A549 (cell line): Measurements from ENCODE around the gene ABI3BP. TPM values are rescaled to one million over a fixed set of nuclear protein-coding genes. Genes with fewer than 3 reads are reported as not detected.

ENCODE experiments used
- ATAC-seq, 2 experiments: fragments of 200-7000 bp in 1 of 2; fragments of >200 bp in 1 of 2; cut with Nextera tagmentation in 1 of 2; cut with Tn5 transposase in 1 of 2; 3 replicates each; pipeline versions ENCODE4 v1.8.0 to v1.9.1; 2018 to 2020; ENCODE audit warnings: mild to moderate bottlenecking in 1 of 2, moderate library complexity in 1 of 2
- CTCF ChIA-PET: fragments of 300-600 bp; sonication (Branson Sonifier 250); formaldehyde crosslinking; extraction: SDS; loops from one replicate; lab custom pipeline; 2021; ENCODE audit warnings: antibody characterized with exemption, inconsistent platforms; lab: Yijun Ruan, JAX
- POLR2A ChIA-PET: fragments of 350-600 bp; formaldehyde crosslinking; extraction: SDS; loops from one replicate; lab custom pipeline; 2021; ENCODE audit warnings: antibody characterized with exemption, inconsistent platforms; lab: Yijun Ruan, JAX
- DNase-seq, 2 experiments: peaks; one replicate each; pipeline versions ENCODE4 v3.0.0 to v3.0.0-alpha.2; 2011 to 2016; ENCODE audit warnings: low read depth in 1 of 2, low spot score in 1 of 2
- FAIRE-seq: peaks from 2 replicates; lab custom pipeline; 2011; peaks lifted over from hg19 to GRCh38; lab: Jason Lieb, UNC
- H3K27ac ChIP-seq, 2 experiments: fragments of >200 bp; sonication (Bioruptor Twin); formaldehyde crosslinking; 3 replicates each; pipeline ENCODE4 v1.5.1; 2016 to 2017
- H3K4me1 ChIP-seq: fragments of >200 bp; sonication (Bioruptor Twin); formaldehyde crosslinking; 3 replicates; pipeline ENCODE4 v1.6.1; 2016
- H3K4me2 ChIP-seq: fragments of >200 bp; sonication (Bioruptor Twin); formaldehyde crosslinking; 3 replicates; pipeline ENCODE4 v1.6.1; 2016
- H3K4me3 ChIP-seq: fragments of >200 bp; sonication (Bioruptor Twin); formaldehyde crosslinking; 3 replicates; pipeline ENCODE4 v1.5.1; 2016
- H3K9me3 ChIP-seq: fragments of >200 bp; sonication (Bioruptor Twin); formaldehyde crosslinking; 3 replicates; pipeline ENCODE4 v1.6.1; 2016
- BHLHE40 ChIP-seq: IDR thresholded peaks from 2 replicates; pipeline ENCODE4 v1.6.1; 2012; ENCODE audit warnings: low read depth, low read length, inconsistent platforms
- CHD2 ChIP-seq: fragments of 150-350 bp; IDR thresholded peaks from 2 replicates; pipeline ENCODE4 v1.6.1; 2014; ENCODE audit warnings: low read length; ENCODE audit not compliant: partially characterized antibody
- CHD4 ChIP-seq: fragments of 200-600 bp; sonication (generic); IDR thresholded peaks from 2 replicates; pipeline ENCODE4 v1.6.1; 2016; ENCODE audit warnings: antibody characterized with exemption, mild to moderate bottlenecking, borderline replicate concordance
- EHF ChIP-seq: fragments of 250-450 bp; sonication (Bioruptor Pico); IDR thresholded peaks from 2 replicates; pipeline ENCODE4 v1.5.0; 2020; ENCODE audit warnings: mild to moderate bottlenecking
- EHMT2 ChIP-seq: fragments of 200-600 bp; sonication (generic); IDR thresholded peaks from 2 replicates; pipeline ENCODE4 v1.6.1; 2016; ENCODE audit warnings: antibody characterized with exemption, low read depth, mild to moderate bottlenecking, moderate library complexity
- ESRRA ChIP-seq: fragments of 150-350 bp; IDR thresholded peaks from 2 replicates; pipeline ENCODE4 v1.6.1; 2014; ENCODE audit warnings: mild to moderate bottlenecking, low read length, borderline replicate concordance
- FOSB ChIP-seq: fragments of 250-450 bp; sonication (Bioruptor Pico); IDR thresholded peaks from 2 replicates; pipeline ENCODE4 v1.5.0; 2020; ENCODE audit warnings: mild to moderate bottlenecking, moderate library complexity
- FOSL2 ChIP-seq, 2 experiments: fragments of 450-650 bp in 1 of 2; fragments of >200 bp in 1 of 2; sonication (Bioruptor Twin) in 1 of 2; formaldehyde crosslinking; IDR thresholded peaks; 2 replicates each; pipeline versions ENCODE4 v1.5.0 to v1.6.1; 2016 to 2020; ENCODE audit warnings: mild to moderate bottlenecking in 1 of 2, moderate library complexity in 1 of 2
- HEYL ChIP-seq: fragments of 250-450 bp; sonication (Bioruptor Pico); IDR thresholded peaks from 2 replicates; pipeline ENCODE4 v1.8.0; 2021; ENCODE audit warnings: mild to moderate bottlenecking, moderate library complexity
- JUNB ChIP-seq: fragments of >200 bp; sonication (Bioruptor Twin); formaldehyde crosslinking; IDR thresholded peaks from 2 replicates; pipeline ENCODE4 v1.6.1; 2016
- KDM5A ChIP-seq: fragments of 200-600 bp; sonication (generic); IDR thresholded peaks from 2 replicates; pipeline ENCODE4 v1.6.1; 2016; ENCODE audit warnings: antibody characterized with exemption, mild to moderate bottlenecking
- NFE2L2 ChIP-seq: fragments of 150-350 bp; conservative IDR thresholded peaks from 2 replicates; pipeline ENCODE4 v1.6.1; 2014; ENCODE audit warnings: low read length
- NPAS2 ChIP-seq: fragments of 250-450 bp; sonication (Bioruptor Pico); IDR thresholded peaks from 2 replicates; pipeline ENCODE4 v1.8.0; 2022; ENCODE audit warnings: mild to moderate bottlenecking, moderate library complexity, borderline replicate concordance
- NR3C1 ChIP-seq: fragments of >200 bp; sonication (Bioruptor Twin); formaldehyde crosslinking; IDR thresholded peaks from 3 replicates; pipeline ENCODE4 v1.6.1; 2017
- POLR2A ChIP-seq: IDR thresholded peaks from 2 replicates; pipeline ENCODE4 v1.6.1; 2012; ENCODE audit warnings: mild to moderate bottlenecking, low read length
- RAD21 ChIP-seq, 2 experiments: fragments of >200 bp in 1 of 2; sonication (Bioruptor Twin) in 1 of 2; formaldehyde crosslinking in 1 of 2; IDR thresholded peaks in 1 of 2; conservative IDR thresholded peaks in 1 of 2; 2 replicates in 1 of 2; 3 replicates in 1 of 2; pipeline ENCODE4 v1.6.1; 2012 to 2018; ENCODE audit warnings: inconsistent platforms in 1 of 2
- RCOR1 ChIP-seq: fragments of 150-350 bp; IDR thresholded peaks from 2 replicates; pipeline ENCODE4 v1.6.1; 2014; ENCODE audit warnings: antibody characterized with exemption, low read length, low read depth
- RFX5 ChIP-seq: fragments of 450-650 bp; IDR thresholded peaks from 2 replicates; pipeline ENCODE4 v1.7.1; 2014; ENCODE audit warnings: antibody characterized with exemption, mild to moderate bottlenecking, moderate library complexity
- RNF2 ChIP-seq: fragments of 200-600 bp; sonication (generic); IDR thresholded peaks from 2 replicates; pipeline ENCODE4 v1.6.1; 2016; ENCODE audit warnings: low read depth, mild to moderate bottlenecking, antibody characterized with exemption, moderate library complexity, borderline replicate concordance
- ZNF302 ChIP-seq: fragments of 250-450 bp; sonication (Bioruptor Pico); IDR thresholded peaks from 2 replicates; pipeline ENCODE4 v1.9.0; 2021; ENCODE audit warnings: inconsistent platforms, mild to moderate bottlenecking, moderate library complexity
- WGBS: methylation state at CpG from one replicate; pipeline ENCODE4 v1.1.6; 2017; ENCODE audit errors: missing lambda C conversion rate; 5-methylcytosine and 5-hydroxymethylcytosine counted together
- polyA plus RNA-seq, 4 experiments: library from polyadenylated mRNA; depleted of rRNA in 3 of 4; stranded (reverse); fragments of >200 nt; fragmentation: RNase III in 1 of 4; extraction: RNeasy Plus Mini Kit Qiagen cat#74134 plus additional on column Dnase treatment in 1 of 4; gene quantifications; 2 replicates in 3 of 4; 3 replicates in 1 of 4; pipeline ENCODE4 v1.2.3, GENCODE V29; 2011 to 2017
- TF ChIP-seq, protein P1 (sequence below): fragments of 250-450 bp; sonication (Bioruptor Pico); IDR thresholded peaks from 2 replicates; pipeline ENCODE4 v1.5.0; 2020; ENCODE audit warnings: low read depth, mild to moderate bottlenecking, moderate library complexity
- TF ChIP-seq, protein P2 (sequence below): IDR thresholded peaks from 2 replicates; pipeline ENCODE4 v1.6.1; 2012; ENCODE audit warnings: low read depth, borderline replicate concordance
- TF ChIP-seq, protein P3 (sequence below): fragments of >200 bp; sonication (Bioruptor Twin); formaldehyde crosslinking; IDR thresholded peaks from 3 replicates; pipeline ENCODE4 v1.6.1; 2016
- TF ChIP-seq, protein P4 (sequence below): fragments of 200-600 bp; sonication (generic); IDR thresholded peaks from 2 replicates; pipeline ENCODE4 v1.6.1; 2016; ENCODE audit warnings: antibody characterized with exemption, mild to moderate bottlenecking, moderate library complexity
- TF ChIP-seq, protein P5 (sequence below): fragments of 250-450 bp; sonication (Bioruptor Pico); IDR thresholded peaks from 2 replicates; pipeline ENCODE4 v1.5.0; 2021; ENCODE audit warnings: mild to moderate bottlenecking, moderate library complexity, borderline replicate concordance

ABI3BP gene
- polyA plus RNA-seq, 2 of the 4 experiments (the other 2 are of a cell fraction), result 1.3 to 1.8 TPM

DNA sequence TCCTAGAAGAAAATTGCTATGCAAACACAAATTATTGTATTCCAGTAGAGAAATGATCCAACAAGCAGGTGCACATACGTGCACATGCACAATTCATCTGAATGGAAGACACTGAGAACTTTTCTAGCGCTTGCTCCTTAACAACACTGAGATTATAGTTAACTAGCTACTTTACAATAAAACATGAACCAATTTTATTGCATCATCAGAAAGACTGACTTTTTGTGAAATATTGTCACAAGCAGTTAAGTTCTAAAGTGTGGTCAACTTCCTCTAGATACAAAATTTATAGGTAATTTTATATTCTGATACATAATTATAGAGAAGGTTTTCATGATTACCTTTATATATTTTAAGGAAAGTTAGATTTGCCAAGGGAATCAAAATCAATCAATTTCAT is 135.4 kb downstream of the ABI3BP start (continued):
- no peak for TF ChIP-seq JUNB
- TF ChIP-seq, all 56 proteins: peak for 0

DNA sequence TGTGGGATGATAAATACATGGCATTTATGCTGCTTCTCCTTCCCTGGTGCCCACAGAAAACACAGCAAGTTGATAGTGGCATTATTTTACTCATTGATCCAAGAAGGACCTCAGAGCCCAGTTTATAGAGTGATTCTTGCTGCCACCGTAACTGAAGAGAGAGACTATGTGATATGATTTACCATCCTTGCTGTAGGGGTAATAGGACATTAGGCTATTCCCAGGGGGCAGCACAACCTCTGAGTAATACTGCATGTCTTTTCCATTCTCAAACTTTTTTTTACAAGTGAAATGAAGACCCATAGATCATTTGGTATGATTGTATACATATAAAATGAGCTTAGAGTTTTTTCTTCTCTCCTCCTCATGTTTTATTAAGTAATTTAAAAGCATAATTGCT is 136.4 kb downstream of the ABI3BP start:
- WGBS, result 91% methylated on average over 1 of the region's 1 CpG
- Histone ChIP-seq H3K9me3 (no peaks in the 10 kb centered on the region), H3K4me1 (no peaks in the 10 kb centered on the region), H3K27ac (no peak overlapping the region), H3K4me3 (no peak overlapping the region), H3K4me2 (no peak overlapping the region)
- ATAC-seq, result no peak
- TF ChIP-seq, protein P1, sequence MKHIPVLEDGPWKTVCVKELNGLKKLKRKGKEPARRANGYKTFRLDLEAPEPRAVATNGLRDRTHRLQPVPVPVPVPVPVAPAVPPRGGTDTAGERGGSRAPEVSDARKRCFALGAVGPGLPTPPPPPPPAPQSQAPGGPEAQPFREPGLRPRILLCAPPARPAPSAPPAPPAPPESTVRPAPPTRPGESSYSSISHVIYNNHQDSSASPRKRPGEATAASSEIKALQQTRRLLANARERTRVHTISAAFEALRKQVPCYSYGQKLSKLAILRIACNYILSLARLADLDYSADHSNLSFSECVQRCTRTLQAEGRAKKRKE (CRISPR knock-in tag), result no peak
- no peak for TF ChIP-seq RAD21 (conservative IDR thresholded peaks at IDR 0.05 in 1 of 2, IDR thresholded peaks at IDR 0.05 in 1 of 2)
- CTCF ChIA-PET, result no interaction called here
- FAIRE-seq, result no peak
- no peak for DNase-seq
- POLR2A ChIA-PET, result no interaction called here

DNA sequence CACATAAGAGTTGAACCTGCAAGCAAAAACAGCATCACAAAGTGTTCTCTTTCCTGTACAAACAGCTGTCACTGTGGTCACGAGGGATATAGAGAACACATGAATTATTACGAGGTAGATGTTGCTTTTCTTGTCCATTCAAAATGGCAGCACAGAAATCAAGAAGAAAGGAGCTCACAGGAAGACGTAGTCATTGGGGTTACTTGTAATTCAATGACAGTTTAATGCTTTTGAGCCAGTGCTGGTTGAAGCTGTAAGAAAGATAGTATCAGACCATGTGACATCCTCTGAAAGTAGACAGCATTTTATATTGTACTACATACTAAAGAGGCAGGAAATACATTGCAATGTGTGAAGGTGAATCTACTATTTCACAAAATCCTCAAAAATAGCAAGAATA is 140.4 kb downstream of the ABI3BP start:
- FAIRE-seq (no peak), DNase-seq (no peak), ATAC-seq (no peak)
- H3K27ac ChIP-seq, result no peak overlapping the region
- H3K4me3 ChIP-seq, result no peak overlapping the region
- WGBS, result 42% methylated on average over 3 of the region's 3 CpGs
- no peaks in the 10 kb centered on the region for H3K9me3 ChIP-seq
- CTCF ChIA-PET, result interaction anchor here (1.0 kb wide), 1 partner anchor 37 kb away, joined by 3 read pairs; no protein-coding TSS in a partner anchor
- H3K4me1 ChIP-seq, result no peaks in the 10 kb centered on the region
- POLR2A ChIA-PET, result interaction anchor here (0.5 kb wide), 1 partner anchor 637 kb away, joined by 3 read pairs; no protein-coding TSS in a partner anchor
- TF ChIP-seq RNF2, result no peak
- no peak for TF ChIP-seq RCOR1
- no peak for TF ChIP-seq ZNF302
- TF ChIP-seq, protein P2, sequence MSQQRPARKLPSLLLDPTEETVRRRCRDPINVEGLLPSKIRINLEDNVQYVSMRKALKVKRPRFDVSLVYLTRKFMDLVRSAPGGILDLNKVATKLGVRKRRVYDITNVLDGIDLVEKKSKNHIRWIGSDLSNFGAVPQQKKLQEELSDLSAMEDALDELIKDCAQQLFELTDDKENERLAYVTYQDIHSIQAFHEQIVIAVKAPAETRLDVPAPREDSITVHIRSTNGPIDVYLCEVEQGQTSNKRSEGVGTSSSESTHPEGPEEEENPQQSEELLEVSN, result no peak
- no peak for TF ChIP-seq CHD4
- no peak for TF ChIP-seq NFE2L2
- TF ChIP-seq FOSB (CRISPR knock-in tag), result no peak
- no peak for TF ChIP-seq NR3C1
- TF ChIP-seq FOSL2 (IDR thresholded peaks at IDR 0.05), result no peak
- no peak for TF ChIP-seq FOSL2 (CRISPR knock-in tag; IDR thresholded peaks at IDR 0.05)
- no peak for TF ChIP-seq RFX5
- TF ChIP-seq, protein P3, sequence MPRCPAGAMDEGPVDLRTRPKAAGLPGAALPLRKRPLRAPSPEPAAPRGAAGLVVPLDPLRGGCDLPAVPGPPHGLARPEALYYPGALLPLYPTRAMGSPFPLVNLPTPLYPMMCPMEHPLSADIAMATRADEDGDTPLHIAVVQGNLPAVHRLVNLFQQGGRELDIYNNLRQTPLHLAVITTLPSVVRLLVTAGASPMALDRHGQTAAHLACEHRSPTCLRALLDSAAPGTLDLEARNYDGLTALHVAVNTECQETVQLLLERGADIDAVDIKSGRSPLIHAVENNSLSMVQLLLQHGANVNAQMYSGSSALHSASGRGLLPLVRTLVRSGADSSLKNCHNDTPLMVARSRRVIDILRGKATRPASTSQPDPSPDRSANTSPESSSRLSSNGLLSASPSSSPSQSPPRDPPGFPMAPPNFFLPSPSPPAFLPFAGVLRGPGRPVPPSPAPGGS, result no peak
- TF ChIP-seq JUNB, result no peak
- no peak for TF ChIP-seq ESRRA
- no peak for TF ChIP-seq HEYL
- no peak for TF ChIP-seq POLR2A
- no peak for TF ChIP-seq BHLHE40
- no peak for TF ChIP-seq NPAS2 (CRISPR knock-in tag)
- TF ChIP-seq EHMT2, result no peak
- H3K4me2 ChIP-seq, result no peak overlapping the region

DNA sequence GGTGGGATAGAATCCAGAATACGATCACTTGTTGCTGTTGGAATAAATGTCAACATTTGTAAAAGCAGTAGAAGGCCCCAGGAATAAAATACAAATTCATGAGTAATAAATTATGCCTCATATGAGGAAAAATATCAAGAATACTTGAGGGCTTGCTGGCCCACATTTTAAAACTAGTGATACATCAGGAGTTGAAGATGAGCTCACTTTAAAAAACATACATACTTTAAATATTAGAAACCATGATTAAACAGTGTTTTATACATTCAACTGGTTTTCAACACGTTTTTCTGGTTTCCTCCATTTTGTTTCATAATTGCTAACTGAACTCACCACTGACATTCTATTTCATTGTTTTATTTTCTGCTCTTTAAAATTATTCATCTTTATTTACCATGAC is 142.5 kb downstream of the ABI3BP start:
- Histone ChIP-seq H3K4me1 (no peaks in the 10 kb centered on the region), H3K4me2 (no peak overlapping the region), H3K27ac (no peak overlapping the region), H3K4me3 (no peak overlapping the region), H3K9me3 (no peaks in the 10 kb centered on the region)
- FAIRE-seq, result no peak
- DNase-seq, result no peak
- WGBS, result 40% methylated on average over 2 of the region's 2 CpGs
- POLR2A ChIA-PET, result no interaction called here
- CTCF ChIA-PET, result no interaction called here
- ATAC-seq, result no peak
- TF ChIP-seq, protein P4, sequence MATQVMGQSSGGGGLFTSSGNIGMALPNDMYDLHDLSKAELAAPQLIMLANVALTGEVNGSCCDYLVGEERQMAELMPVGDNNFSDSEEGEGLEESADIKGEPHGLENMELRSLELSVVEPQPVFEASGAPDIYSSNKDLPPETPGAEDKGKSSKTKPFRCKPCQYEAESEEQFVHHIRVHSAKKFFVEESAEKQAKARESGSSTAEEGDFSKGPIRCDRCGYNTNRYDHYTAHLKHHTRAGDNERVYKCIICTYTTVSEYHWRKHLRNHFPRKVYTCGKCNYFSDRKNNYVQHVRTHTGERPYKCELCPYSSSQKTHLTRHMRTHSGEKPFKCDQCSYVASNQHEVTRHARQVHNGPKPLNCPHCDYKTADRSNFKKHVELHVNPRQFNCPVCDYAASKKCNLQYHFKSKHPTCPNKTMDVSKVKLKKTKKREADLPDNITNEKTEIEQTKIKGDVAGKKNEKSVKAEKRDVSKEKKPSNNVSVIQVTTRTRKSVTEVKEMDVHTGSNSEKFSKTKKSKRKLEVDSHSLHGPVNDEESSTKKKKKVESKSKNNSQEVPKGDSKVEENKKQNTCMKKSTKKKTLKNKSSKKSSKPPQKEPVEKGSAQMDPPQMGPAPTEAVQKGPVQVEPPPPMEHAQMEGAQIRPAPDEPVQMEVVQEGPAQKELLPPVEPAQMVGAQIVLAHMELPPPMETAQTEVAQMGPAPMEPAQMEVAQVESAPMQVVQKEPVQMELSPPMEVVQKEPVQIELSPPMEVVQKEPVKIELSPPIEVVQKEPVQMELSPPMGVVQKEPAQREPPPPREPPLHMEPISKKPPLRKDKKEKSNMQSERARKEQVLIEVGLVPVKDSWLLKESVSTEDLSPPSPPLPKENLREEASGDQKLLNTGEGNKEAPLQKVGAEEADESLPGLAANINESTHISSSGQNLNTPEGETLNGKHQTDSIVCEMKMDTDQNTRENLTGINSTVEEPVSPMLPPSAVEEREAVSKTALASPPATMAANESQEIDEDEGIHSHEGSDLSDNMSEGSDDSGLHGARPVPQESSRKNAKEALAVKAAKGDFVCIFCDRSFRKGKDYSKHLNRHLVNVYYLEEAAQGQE, result no peak
- no peak for TF ChIP-seq EHF (CRISPR knock-in tag)
- no peak for TF ChIP-seq CHD2
- no peak for TF ChIP-seq KDM5A
- TF ChIP-seq, protein P5, sequence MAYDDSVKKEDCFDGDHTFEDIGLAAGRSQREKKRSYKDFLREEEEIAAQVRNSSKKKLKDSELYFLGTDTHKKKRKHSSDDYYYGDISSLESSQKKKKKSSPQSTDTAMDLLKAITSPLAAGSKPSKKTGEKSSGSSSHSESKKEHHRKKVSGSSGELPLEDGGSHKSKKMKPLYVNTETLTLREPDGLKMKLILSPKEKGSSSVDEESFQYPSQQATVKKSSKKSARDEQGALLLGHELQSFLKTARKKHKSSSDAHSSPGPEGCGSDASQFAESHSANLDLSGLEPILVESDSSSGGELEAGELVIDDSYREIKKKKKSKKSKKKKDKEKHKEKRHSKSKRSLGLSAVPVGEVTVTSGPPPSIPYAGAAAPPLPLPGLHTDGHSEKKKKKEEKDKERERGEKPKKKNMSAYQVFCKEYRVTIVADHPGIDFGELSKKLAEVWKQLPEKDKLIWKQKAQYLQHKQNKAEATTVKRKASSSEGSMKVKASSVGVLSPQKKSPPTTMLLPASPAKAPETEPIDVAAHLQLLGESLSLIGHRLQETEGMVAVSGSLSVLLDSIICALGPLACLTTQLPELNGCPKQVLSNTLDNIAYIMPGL, result no peak
